Pancreas (tissue), 10 donors: Measurements from ENCODE around the gene B4GALNT3. TPM values are rescaled to one million over a fixed set of nuclear protein-coding genes. Genes with fewer than 3 reads are reported as not detected.

Experiments used
- ATAC-seq, 4 donors: fragments of 200-7000 bp; cut with Tn5 transposase; one replicate each; pipeline versions ENCODE4 v1.8.0 to v1.9.1; 2020; ENCODE audit warnings: mild to moderate bottlenecking in 4 of 4, moderate library complexity in 4 of 4
- DNase-seq, 6 donors: peaks; one replicate each; pipeline ENCODE4 v3.0.0-alpha.2; 2020
- FAIRE-seq: peaks from 2 replicates; lab custom pipeline; 2012; peaks lifted over from hg19 to GRCh38; lab: Jason Lieb, UNC
- H3K27ac ChIP-seq, 4 donors: fragments of 200-600 bp; sonication (generic); 1 replicate in 3 of 4; 2 replicates in 1 of 4; pipeline versions ENCODE4 v1.5.0 to v1.8.0; 2020
- H3K27me3 ChIP-seq, 4 donors: fragments of 200-600 bp; one replicate each; pipeline ENCODE4 v1.8.0; 2021
- H3K36me3 ChIP-seq, 3 donors: fragments of 200-600 bp; sonication (generic) in 1 of 3; one replicate each; pipeline versions ENCODE4 v1.5.0 to v1.8.0; 2020 to 2021
- H3K4me1 ChIP-seq, 3 donors: fragments of 200-600 bp; one replicate each; pipeline ENCODE4 v1.8.0; 2021
- H3K4me3 ChIP-seq, 4 donors: fragments of 200-600 bp; sonication (generic) in 2 of 4; one replicate each; pipeline versions ENCODE4 v1.5.0 to v1.8.0; 2020 to 2021
- H3K9me3 ChIP-seq, 4 donors: fragments of 200-600 bp; one replicate each; pipeline ENCODE4 v1.8.0; 2021
- CTCF ChIP-seq, 4 donors: fragments of 200-600 bp; sonication (generic) in 3 of 4; IDR thresholded peaks; one replicate each; pipeline versions ENCODE4 v1.5.0 to v1.8.0; 2021; ENCODE audit warnings: antibody characterized with exemption in 4 of 4
- WGBS, 2 donors: extraction: QIAGEN DNeasy Blood & Tissue Kit; methylation state at CpG; one replicate each; pipeline ENCODE4 v1.1.7; 2013; 5-methylcytosine and 5-hydroxymethylcytosine counted together
- intact Hi-C, 3 donors: fragments of 100-400 bp; cut with DNase I; formaldehyde crosslinking; loops; one replicate each; pipeline versions ENCODE4 v1.11.1 to v1.14.2; 2022
- polyA plus RNA-seq, 2 donors: library from polyadenylated mRNA; stranded (reverse); fragments of 200-250 nt; gene quantifications; one replicate each; pipeline ENCODE4 v1.2.3, GENCODE V29; 2013
- total RNA-seq, 6 donors: library from RNA; stranded (reverse); fragmentation: NEBNext Ultra II Directional in 4 of 6; extraction: Animal tissue kit (Norgen Biotek cat#: 25700) in 4 of 6; gene quantifications; one replicate each; pipeline versions ENCODE4 v1.2.1 to v1.2.4, GENCODE V29; 2021 to 2023
- donor health status: healthy with polysubstance abuse.
- donor health status: DM: no; HTN: no; CAD: no; lungs with moderate emphysema.
- donor health status: DM: no; HTN: no; CAD: no.
- donor health status: control.
- donor health status: control.
- donor health status: Bipolar disorder and iron deficiency.
- donor health status: DM: yes; HTN: yes; CAD: no.
- donor health status: DM: no; HTN: no; CAD: no.
- donor health status: DM: no; HTN: no; CAD: no.
- donor health status: DM: yes; HTN: yes; CAD: no.

The B4GALNT3 gene
- total and polyA plus RNA-seq, 8 donors: 3.8 to 19.5 (median 7.7) TPM

- ATAC-seq: no peak
- Histone ChIP-seq H3K36me3 (no peaks in the 10 kb centered on the region), H3K9me3 (no peaks in the 10 kb centered on the region), H3K4me1 (peaks cover 15 to 20% (median 15%) of the 10 kb centered on the region in 3 donors), H3K27ac (no peak overlapping the region), H3K4me3 (no peak overlapping the region), H3K27me3 (no peaks in the 10 kb centered on the region)
- intact Hi-C loops: no loop called here
- DNase-seq: no peak
- 90 to 99% methylated on average over 4 of the region's 4 CpGs for WGBS, 2 donors
- FAIRE-seq: no peak
- TF ChIP-seq CTCF (IDR thresholded peaks at IDR 0.05): no peak
These were observed 128.9 kb downstream of the B4GALNT3 start for GRCh38 chr12:588646-589045.

GRCh38 chr12:590206-590750 lies 130.5 kb downstream of the B4GALNT3 start:
- no peak for FAIRE-seq
- 60 to 66% methylated on average over 14 of the region's 14 CpGs for WGBS, 2 donors
- intact Hi-C loops: no loop called here

DNA sequence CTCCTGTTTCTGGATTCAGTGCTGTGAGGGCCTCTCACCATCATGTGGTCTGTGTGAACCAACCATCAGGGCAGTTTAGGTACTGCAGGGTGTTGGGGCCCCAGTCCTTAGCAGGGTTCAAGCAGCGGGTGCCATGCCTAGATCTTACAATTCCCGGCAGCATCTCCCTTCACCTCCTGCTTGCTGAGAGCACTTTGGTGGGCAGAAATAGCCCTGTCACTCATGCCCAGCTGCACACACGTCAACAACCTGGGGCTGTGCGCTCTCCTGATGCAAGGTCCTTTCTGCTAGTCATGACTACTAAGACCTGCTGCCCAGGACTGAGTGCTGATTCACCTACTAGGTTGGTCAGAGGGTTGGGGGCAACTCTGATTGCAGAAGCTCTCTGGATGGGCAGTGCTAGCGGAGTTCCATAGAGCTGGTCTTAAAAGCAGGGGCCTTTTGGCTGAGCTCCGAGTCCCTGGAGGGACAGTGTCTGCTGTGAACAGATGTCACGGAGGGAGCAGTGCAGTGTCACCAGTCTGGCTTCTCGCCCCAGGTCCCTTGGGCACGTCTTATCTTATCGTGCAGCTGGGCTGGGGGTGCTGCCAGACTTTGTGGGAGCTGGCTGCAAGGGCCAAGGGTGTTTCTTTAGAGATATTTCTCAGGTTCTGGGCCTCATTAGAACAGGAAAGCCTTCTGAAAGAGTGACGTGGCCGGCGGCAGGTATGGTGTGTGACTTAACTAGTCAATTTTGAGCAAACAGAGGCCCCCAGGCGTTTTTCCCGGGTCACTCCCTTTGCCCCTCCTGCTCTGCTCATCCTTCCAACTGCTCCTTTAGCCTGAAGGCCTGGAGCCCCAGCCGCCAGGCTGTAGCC lies 131.7 kb downstream of the B4GALNT3 start:
- peaks cover 15 to 20% (median 15%) of the 10 kb centered on the region in 3 donors for H3K4me1 ChIP-seq
- peak in 1 of 4 donors; percentile 32 for TF ChIP-seq CTCF (IDR thresholded peaks at IDR 0.05)
- WGBS, 2 donors: 21% methylated on average over 16 of the region's 16 CpGs
- H3K27me3 ChIP-seq: no peaks in the 10 kb centered on the region
- FAIRE-seq (no peak), DNase-seq (peak; percentile 69 to 91 (median 80)), ATAC-seq (peak; percentile 90 to 93 (median 90))
- intact Hi-C loops: no loop called here
- H3K4me3 ChIP-seq: peak overlapping the region in 1 of 4 donors; percentile 10
- peak overlapping the region; percentile 27 to 65 (median 40) for H3K27ac ChIP-seq
- H3K36me3 ChIP-seq: no peaks in the 10 kb centered on the region
- no peaks in the 10 kb centered on the region for H3K9me3 ChIP-seq

More at GRCh38 chr12:590206-590750, 130.5 kb downstream of the B4GALNT3 start:
- peak in 1 of 4 donors; percentile 8 for ATAC-seq
- H3K36me3 ChIP-seq: no peaks in the 10 kb centered on the region
- H3K27me3 ChIP-seq: no peaks in the 10 kb centered on the region
- H3K4me1 ChIP-seq: peaks cover 15 to 20% (median 15%) of the 10 kb centered on the region in 3 donors
- H3K9me3 ChIP-seq: no peaks in the 10 kb centered on the region
- no peak for TF ChIP-seq CTCF (IDR thresholded peaks at IDR 0.05)
- H3K27ac ChIP-seq: no peak overlapping the region
- no peak for DNase-seq
- no peak overlapping the region for H3K4me3 ChIP-seq

- peak overlapping the region; percentile 27 to 65 (median 40) for H3K27ac ChIP-seq
These were observed 132.3 kb downstream of the B4GALNT3 start for GRCh38 chr12:592024-592505.

More at GRCh38 chr12:592024-592505, 132.3 kb downstream of the B4GALNT3 start:
- H3K4me1 ChIP-seq: peaks cover 15 to 20% (median 15%) of the 10 kb centered on the region in 3 donors
- intact Hi-C loops: no loop called here
- no peaks in the 10 kb centered on the region for H3K9me3 ChIP-seq
- no peaks in the 10 kb centered on the region for H3K36me3 ChIP-seq
- no peaks in the 10 kb centered on the region for H3K27me3 ChIP-seq
- WGBS, 2 donors: 45 to 47% methylated on average over 11 of the region's 11 CpGs
- TF ChIP-seq CTCF (IDR thresholded peaks at IDR 0.05): no peak
- ATAC-seq (peak in 2 of 4 donors; percentile 50 to 65), DNase-seq (no peak), FAIRE-seq (no peak)
- peak overlapping the region in 1 of 4 donors; percentile 10 for H3K4me3 ChIP-seq
